LHCN-M2 (cell line): ENCODE measurements around the gene AP2A2. TPM values are rescaled to one million over a fixed set of nuclear protein-coding genes. Genes with fewer than 3 reads are reported as not detected.

Source experiments
- DNase-seq: peaks from one replicate; pipeline ENCODE4 v3.0.0-alpha.2; 2012; ENCODE audit warnings: low read depth
- total RNA-seq: library from RNA; depleted of rRNA; stranded (reverse); fragments of >200 nt; gene quantifications from 2 replicates; pipeline ENCODE4 v1.2.3, GENCODE V29; 2014; rRNA removed

The AP2A2 gene
- total RNA-seq, 1 experiment from 2014 or later = 39.0 TPM

DNA sequence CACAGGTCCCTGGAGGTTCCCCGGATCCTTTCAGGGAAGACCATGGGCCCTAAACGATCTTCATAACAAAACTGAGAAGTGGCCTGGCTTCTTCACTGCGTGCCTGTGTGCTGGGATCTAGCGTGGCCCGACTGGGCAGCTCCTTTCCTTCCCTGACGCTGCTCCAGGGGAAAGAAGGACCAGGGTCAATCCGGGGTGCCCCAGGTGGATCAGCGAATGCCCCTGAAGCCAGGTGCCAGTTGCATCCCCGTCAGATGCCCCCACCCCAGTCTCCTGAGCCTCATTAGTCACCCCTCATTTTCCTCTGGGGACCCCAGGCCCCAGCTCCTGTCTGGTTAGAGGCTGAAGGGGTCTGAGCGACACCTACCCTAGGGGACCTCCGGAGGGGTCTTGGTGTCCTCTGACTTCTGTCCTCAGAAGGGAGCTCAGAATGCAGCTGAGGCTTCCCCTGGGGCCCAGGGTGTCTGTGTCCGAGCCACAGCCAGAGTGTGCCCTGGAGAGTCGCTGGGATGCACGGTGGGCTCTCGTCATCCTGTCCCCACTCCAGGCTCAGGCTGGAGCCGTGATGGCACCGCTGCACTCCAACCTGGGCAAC is 129.5 kb downstream of the AP2A2 start:
- no peak for DNase-seq

DNA sequence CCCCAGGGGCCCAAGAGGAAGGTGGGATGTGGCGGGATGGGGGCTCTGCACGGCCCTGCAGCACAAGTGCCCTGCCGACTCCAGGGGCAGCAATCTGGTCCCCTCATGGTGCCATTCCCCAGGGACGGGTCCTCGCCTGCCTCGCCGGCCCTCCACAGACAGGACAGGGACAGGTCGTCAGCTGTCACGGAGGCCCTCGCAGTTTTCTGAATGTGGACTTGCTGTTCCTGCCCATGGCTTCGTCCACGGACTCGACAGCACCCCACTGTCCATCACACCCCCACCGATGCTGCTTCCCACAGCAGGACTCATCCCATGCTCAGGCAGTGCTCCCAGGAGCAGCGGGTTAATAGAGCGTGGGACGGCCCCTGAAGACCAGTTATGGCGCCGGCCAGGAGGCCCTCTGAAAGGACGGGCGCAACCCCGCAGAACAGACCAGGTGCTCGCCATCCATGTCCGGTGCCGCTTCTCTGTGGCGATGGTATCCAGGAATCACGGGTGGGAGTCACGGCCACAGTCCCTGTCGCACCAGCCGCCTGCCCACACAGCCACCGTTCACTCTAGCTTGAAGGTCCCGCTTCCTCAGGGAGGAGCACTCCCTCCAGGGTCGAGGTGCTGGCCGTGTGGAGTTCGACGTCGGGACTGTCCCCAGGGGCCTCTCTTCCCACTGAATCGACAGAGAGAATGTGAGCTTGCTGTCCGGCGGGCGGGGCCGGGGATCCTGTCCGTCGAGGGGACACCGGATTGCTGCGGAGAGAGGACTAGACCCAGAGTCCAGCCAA is 130.5 kb downstream of the AP2A2 start:
- no peak for DNase-seq

GRCh38 chr11:1057806-1058205 is 132.1 kb downstream of the AP2A2 start:
- DNase-seq = no peak

DNA sequence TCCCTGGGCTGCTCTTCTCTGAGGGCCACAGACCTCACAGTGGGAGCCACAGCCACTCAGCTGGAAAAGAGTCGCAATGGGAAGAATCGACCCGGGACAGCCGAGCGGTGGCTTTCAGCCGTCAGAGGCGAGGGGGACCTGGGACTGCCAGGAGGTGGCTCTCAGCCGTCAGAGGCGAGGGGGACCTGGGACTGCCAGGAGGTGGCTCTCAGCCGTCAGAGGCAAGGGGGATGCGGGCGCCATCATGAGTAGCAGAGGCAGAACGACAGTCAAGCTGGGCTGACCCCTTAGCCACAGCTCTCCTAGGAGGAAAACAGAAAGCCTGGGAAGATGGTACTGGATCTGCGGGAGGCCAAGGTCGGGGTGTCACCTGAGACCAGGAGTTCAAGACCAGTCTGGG is 134.1 kb downstream of the AP2A2 start:
- no peak for DNase-seq

DNA sequence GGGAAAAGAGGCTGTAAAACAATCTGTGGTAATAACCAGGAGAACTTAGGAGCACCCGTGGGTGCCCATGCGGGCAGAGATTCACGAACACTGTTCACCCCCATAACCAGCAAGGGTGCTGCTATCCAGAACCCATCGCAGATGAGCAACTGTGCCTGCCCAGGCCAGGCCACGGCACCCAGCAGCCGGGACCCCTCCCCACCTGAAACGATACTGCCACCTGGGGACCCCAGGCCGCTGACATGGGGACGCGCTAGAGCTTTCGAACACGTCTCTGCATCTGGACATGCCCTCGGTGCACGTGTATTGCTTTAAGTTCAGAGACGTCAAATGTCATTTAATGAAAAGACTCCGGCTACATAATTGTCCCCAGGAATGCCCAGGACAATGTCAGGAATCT is 134.7 kb downstream of the AP2A2 start:
- DNase-seq = no peak

GRCh38 chr11:1060852-1061616 is 135.4 kb downstream of the AP2A2 start:
- peak; percentile 55 for DNase-seq

Other genes starting within 250 kb of the AP2A2 start
- gene DEAF1, start 230.6 kb upstream of the AP2A2 start, total RNA-seq = 30.2 and 39.4 TPM in 2 replicates
- 26.2 and 30.3 TPM in 2 replicates for gene TMEM80, start 230.1 kb upstream of the AP2A2 start, total RNA-seq
- gene EPS8L2, start 219.6 kb upstream of the AP2A2 start, total RNA-seq = 10.9 and 16.9 TPM in 2 replicates
- 125 and 128 TPM in 2 replicates for gene TALDO1, start 178.4 kb upstream of the AP2A2 start, total RNA-seq
- 41.7 and 44.9 TPM in 2 replicates for gene GATD1, start 148.4 kb upstream of the AP2A2 start, total RNA-seq
- gene CEND1, start 135.8 kb upstream of the AP2A2 start, total RNA-seq = 2.4 and 3.5 TPM in 2 replicates
- 18.5 and 19.9 TPM in 2 replicates for gene SLC25A22, start 127.6 kb upstream of the AP2A2 start, total RNA-seq
- 13.0 and 15.3 TPM in 2 replicates for gene PIDD1, start 120.6 kb upstream of the AP2A2 start, total RNA-seq
- gene RPLP2, start 115.9 kb upstream of the AP2A2 start, total RNA-seq = 416 and 495 TPM in 2 replicates
- 43.7 and 45.4 TPM in 2 replicates for gene PNPLA2, start 107.0 kb upstream of the AP2A2 start, total RNA-seq
- gene CRACR2B, start 98.0 kb upstream of the AP2A2 start, total RNA-seq = 0.40 and 1.3 TPM in 2 replicates
- gene CD151, start 92.9 kb upstream of the AP2A2 start, total RNA-seq = 840 and 1,028 TPM in 2 replicates
- gene POLR2L, start 83.3 kb upstream of the AP2A2 start, total RNA-seq = 91.8 and 146 TPM in 2 replicates
- 199 and 210 TPM in 2 replicates for gene TSPAN4, start 83.0 kb upstream of the AP2A2 start, total RNA-seq
- gene CHID1, start 15.1 kb upstream of the AP2A2 start, total RNA-seq = 52.2 and 58.5 TPM in 2 replicates
- not detected in 2 replicates for gene MUC6, start 110.8 kb downstream of the AP2A2 start, total RNA-seq
- gene MUC2, start 149.0 kb downstream of the AP2A2 start, total RNA-seq = not detected in 2 replicates
- not detected in 2 replicates for gene MUC5AC, start 232.1 kb downstream of the AP2A2 start, total RNA-seq